Liver (tissue), 9 donors: ENCODE measurements around the gene SERPINA10. TPM values are rescaled to one million over a fixed set of nuclear protein-coding genes. Genes with fewer than 3 reads are reported as not detected.
"Not testable (repeated sequence)": the region's sequence is repeated elsewhere in the genome, so short reads cannot be mapped to it uniquely, and the experiment has no call there.

Experiments
- DNase-seq: peaks from one replicate; pipeline ENCODE4 v3.0.0-alpha.2; 2017; ENCODE audit warnings: low spot score
- H3K27ac ChIP-seq, 2 donors: one replicate each; pipeline ENCODE4 v1.7.0; 2013; ENCODE audit warnings: inconsistent platforms in 2 of 2, low read length in 2 of 2, control low read depth in 1 of 2, low read depth in 1 of 2, mild to moderate bottlenecking in 1 of 2
- H3K27me3 ChIP-seq, 4 donors: one replicate each; pipeline versions ENCODE4 v1.6.1 to v1.7.0; 2013; ENCODE audit warnings: low read length in 3 of 4, inconsistent platforms in 1 of 4, mild to moderate bottlenecking in 1 of 4, moderate library complexity in 1 of 4; ENCODE audit not compliant: control insufficient read depth in 4 of 4, insufficient read depth in 4 of 4
- H3K36me3 ChIP-seq, 4 donors: one replicate each; pipeline versions ENCODE4 v1.6.1 to v1.7.0; 2013; ENCODE audit warnings: low read length in 3 of 4, mild to moderate bottlenecking in 3 of 4, low read depth in 1 of 4, moderate library complexity in 1 of 4; ENCODE audit not compliant: control insufficient read depth in 4 of 4, insufficient read depth in 3 of 4
- H3K4me1 ChIP-seq, 4 donors: one replicate each; pipeline versions ENCODE4 v1.6.1 to v1.7.0; 2013; ENCODE audit warnings: low read length in 3 of 4, mild to moderate bottlenecking in 3 of 4, moderate library complexity in 1 of 4; ENCODE audit not compliant: control insufficient read depth in 4 of 4, insufficient read depth in 4 of 4
- H3K4me3 ChIP-seq, 3 donors: one replicate each; pipeline versions ENCODE4 v1.6.1 to v1.7.0; 2013; ENCODE audit warnings: low read length in 3 of 3, control low read depth in 1 of 3, low read depth in 1 of 3, mild to moderate bottlenecking in 1 of 3
- H3K9ac ChIP-seq, 2 donors: one replicate each; pipeline ENCODE4 v1.7.0; 2013; ENCODE audit warnings: low read length in 2 of 2, mild to moderate bottlenecking in 2 of 2, moderate library complexity in 2 of 2, control low read depth in 1 of 2, low read depth in 1 of 2
- H3K9me3 ChIP-seq, 4 donors: one replicate each; pipeline versions ENCODE4 v1.6.1 to v1.7.0; 2013; ENCODE audit warnings: low read length in 3 of 4; ENCODE audit not compliant: control insufficient read depth in 4 of 4
- ATF3 ChIP-seq: IDR thresholded peaks from 2 replicates; pipeline ENCODE4 v1.6.1; 2016; ENCODE audit warnings: antibody characterized with exemption
- CTCF ChIP-seq: fragments of 150-350 bp; IDR thresholded peaks from 2 replicates; pipeline ENCODE4 v1.5.1; 2017; ENCODE audit warnings: improper control_type of control experiment, low read depth, low read length; ENCODE audit not compliant: missing input control
- EGR1 ChIP-seq, 2 donors: IDR thresholded peaks; 2 replicates each; pipeline ENCODE4 v1.6.1; 2016 to 2018; ENCODE audit warnings: antibody characterized with exemption in 2 of 2, low read depth in 2 of 2
- FOXA1 ChIP-seq: IDR thresholded peaks from 2 replicates; pipeline ENCODE4 v1.6.1; 2016; ENCODE audit warnings: antibody characterized with exemption
- FOXA2 ChIP-seq: IDR thresholded peaks from 2 replicates; pipeline ENCODE4 v1.6.1; 2016; ENCODE audit warnings: antibody characterized with exemption
- GABPA ChIP-seq, 2 donors: IDR thresholded peaks in 1 of 2; conservative IDR thresholded peaks in 1 of 2; 2 replicates each; pipeline ENCODE4 v1.6.1; 2016; ENCODE audit warnings: antibody characterized with exemption in 2 of 2, mild to moderate bottlenecking in 1 of 2, moderate library complexity in 1 of 2
- HNF4A ChIP-seq, 2 donors: conservative IDR thresholded peaks; 2 replicates each; pipeline ENCODE4 v1.6.1; 2016; ENCODE audit warnings: antibody characterized with exemption in 2 of 2, mild to moderate bottlenecking in 2 of 2
- HNF4G ChIP-seq: IDR thresholded peaks from 2 replicates; pipeline ENCODE4 v1.6.1; 2016; ENCODE audit warnings: antibody characterized with exemption
- JUND ChIP-seq, 2 donors: IDR thresholded peaks; 2 replicates each; pipeline ENCODE4 v1.6.1; 2016; ENCODE audit warnings: antibody characterized with exemption in 2 of 2
- NR2F2 ChIP-seq: IDR thresholded peaks from 2 replicates; pipeline ENCODE4 v1.6.1; 2016; ENCODE audit warnings: antibody characterized with exemption
- RAD21 ChIP-seq, 2 donors: IDR thresholded peaks; 2 replicates each; pipeline ENCODE4 v1.6.1; 2016; ENCODE audit warnings: antibody characterized with exemption in 2 of 2, mild to moderate bottlenecking in 2 of 2
- RXRA ChIP-seq, 2 donors: IDR thresholded peaks; 2 replicates each; pipeline ENCODE4 v1.6.1; 2017 to 2018; ENCODE audit warnings: antibody characterized with exemption in 2 of 2, mild to moderate bottlenecking in 1 of 2
- SP1 ChIP-seq: IDR thresholded peaks from 2 replicates; pipeline ENCODE4 v1.6.1; 2018; ENCODE audit warnings: antibody characterized with exemption, mild to moderate bottlenecking
- TAF1 ChIP-seq: conservative IDR thresholded peaks from 2 replicates; pipeline ENCODE4 v1.6.1; 2016; ENCODE audit warnings: antibody characterized with exemption, mild to moderate bottlenecking
- YY1 ChIP-seq: IDR thresholded peaks from 2 replicates; pipeline ENCODE4 v1.6.1; 2016; ENCODE audit warnings: antibody characterized with exemption, mild to moderate bottlenecking
- WGBS: extraction: QIAGEN DNeasy Blood & Tissue Kit; methylation state at CpG from one replicate; pipeline ENCODE4 v1.1.7; 2013; 5-methylcytosine and 5-hydroxymethylcytosine counted together
- polyA plus RNA-seq, 2 donors: library from polyadenylated mRNA; stranded (reverse) in 1 of 2; unstranded in 1 of 2; fragments of 200-250 nt in 1 of 2; fragments of >200 nt in 1 of 2; fragmentation: Nextera tagmentation in 1 of 2; extraction: Ambion mirVana in 1 of 2; gene quantifications; one replicate each; pipeline versions ENCODE4 v1.2.1 to v1.2.3, GENCODE V29; 2013 to 2015
- total RNA-seq, 2 donors: library from RNA; depleted of rRNA; stranded (reverse); fragments of >200 nt; gene quantifications; one replicate each; pipeline ENCODE4 v1.2.3, GENCODE V29; 2014
- TF ChIP-seq, protein P1 (sequence below): IDR thresholded peaks from 2 replicates; pipeline ENCODE4 v1.6.1; 2016; ENCODE audit warnings: antibody characterized with exemption, mild to moderate bottlenecking
- TF ChIP-seq, protein P2 (sequence below): IDR thresholded peaks from 2 replicates; pipeline ENCODE4 v1.6.1; 2016; ENCODE audit warnings: antibody characterized with exemption
- TF ChIP-seq, protein P3 (sequence below): IDR thresholded peaks from 2 replicates; pipeline ENCODE4 v1.6.1; 2016; ENCODE audit warnings: antibody characterized with exemption
- donor health status: healthy.
- donor health status: healthy.
- donor health status: healthy.
- donor health status: healthy.
- donor health status: healthy.

Gene SERPINA10
- total and polyA plus RNA-seq, 4 donors = 105 to 363 (median 194) TPM

DNA sequence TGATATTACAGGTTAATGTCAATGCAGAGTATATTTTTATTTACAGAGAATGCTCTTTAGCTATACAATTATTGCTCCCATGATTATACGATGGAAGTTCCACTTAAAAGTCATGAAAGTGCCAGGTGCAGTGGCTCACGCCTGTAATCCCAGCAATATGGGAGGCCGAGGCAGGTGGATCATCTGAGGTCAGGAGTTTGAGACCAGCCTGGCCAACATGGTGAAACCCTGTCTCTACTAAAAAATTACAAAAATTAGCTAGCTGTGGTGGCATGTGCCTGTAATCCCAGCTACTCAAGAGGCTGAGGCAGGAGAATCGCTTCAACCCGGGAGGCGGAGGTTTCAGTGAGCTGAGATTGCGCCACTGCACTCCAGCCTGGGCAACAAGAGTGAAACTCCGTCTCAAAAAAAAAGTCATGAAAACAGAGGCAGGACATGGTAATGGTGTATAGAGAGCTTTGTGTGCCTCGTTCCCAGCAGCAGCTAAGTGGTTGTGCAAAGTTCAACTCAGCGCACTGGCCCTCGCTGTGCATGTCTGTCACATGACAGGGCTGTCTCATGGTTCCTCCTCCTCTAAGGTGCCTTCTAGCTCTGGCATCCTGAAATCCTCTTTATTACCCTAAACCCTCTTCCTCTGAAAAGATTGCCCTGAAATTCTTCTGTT lies 16.0 kb downstream of the SERPINA10 start:
- not testable (repeated sequence) for H3K9me3 ChIP-seq, H3K9ac ChIP-seq, H3K4me1 ChIP-seq, H3K27me3 ChIP-seq, H3K36me3 ChIP-seq, H3K4me3 ChIP-seq
- TF ChIP-seq, protein P1, sequence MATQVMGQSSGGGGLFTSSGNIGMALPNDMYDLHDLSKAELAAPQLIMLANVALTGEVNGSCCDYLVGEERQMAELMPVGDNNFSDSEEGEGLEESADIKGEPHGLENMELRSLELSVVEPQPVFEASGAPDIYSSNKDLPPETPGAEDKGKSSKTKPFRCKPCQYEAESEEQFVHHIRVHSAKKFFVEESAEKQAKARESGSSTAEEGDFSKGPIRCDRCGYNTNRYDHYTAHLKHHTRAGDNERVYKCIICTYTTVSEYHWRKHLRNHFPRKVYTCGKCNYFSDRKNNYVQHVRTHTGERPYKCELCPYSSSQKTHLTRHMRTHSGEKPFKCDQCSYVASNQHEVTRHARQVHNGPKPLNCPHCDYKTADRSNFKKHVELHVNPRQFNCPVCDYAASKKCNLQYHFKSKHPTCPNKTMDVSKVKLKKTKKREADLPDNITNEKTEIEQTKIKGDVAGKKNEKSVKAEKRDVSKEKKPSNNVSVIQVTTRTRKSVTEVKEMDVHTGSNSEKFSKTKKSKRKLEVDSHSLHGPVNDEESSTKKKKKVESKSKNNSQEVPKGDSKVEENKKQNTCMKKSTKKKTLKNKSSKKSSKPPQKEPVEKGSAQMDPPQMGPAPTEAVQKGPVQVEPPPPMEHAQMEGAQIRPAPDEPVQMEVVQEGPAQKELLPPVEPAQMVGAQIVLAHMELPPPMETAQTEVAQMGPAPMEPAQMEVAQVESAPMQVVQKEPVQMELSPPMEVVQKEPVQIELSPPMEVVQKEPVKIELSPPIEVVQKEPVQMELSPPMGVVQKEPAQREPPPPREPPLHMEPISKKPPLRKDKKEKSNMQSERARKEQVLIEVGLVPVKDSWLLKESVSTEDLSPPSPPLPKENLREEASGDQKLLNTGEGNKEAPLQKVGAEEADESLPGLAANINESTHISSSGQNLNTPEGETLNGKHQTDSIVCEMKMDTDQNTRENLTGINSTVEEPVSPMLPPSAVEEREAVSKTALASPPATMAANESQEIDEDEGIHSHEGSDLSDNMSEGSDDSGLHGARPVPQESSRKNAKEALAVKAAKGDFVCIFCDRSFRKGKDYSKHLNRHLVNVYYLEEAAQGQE = peak; percentile 38
- TF ChIP-seq RXRA (IDR thresholded peaks at IDR 0.05) (peak; percentile 76 to 85), ATF3 (peak; percentile 35), RAD21 (IDR thresholded peaks at IDR 0.05) (peak in 1 of 2 donors; percentile 46), HNF4G (peak; percentile 66), SP1 (peak; percentile 86), FOXA2 (peak; percentile 40), YY1 (peak; percentile 74), JUND (IDR thresholded peaks at IDR 0.05) (peak in 1 of 2 donors; percentile 19), HNF4A (conservative IDR thresholded peaks at IDR 0.05) (peak; percentile 82 to 92)
- TF ChIP-seq, protein P2, sequence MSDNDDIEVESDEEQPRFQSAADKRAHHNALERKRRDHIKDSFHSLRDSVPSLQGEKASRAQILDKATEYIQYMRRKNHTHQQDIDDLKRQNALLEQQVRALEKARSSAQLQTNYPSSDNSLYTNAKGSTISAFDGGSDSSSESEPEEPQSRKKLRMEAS = peak; percentile 77
- TF ChIP-seq, protein P3, sequence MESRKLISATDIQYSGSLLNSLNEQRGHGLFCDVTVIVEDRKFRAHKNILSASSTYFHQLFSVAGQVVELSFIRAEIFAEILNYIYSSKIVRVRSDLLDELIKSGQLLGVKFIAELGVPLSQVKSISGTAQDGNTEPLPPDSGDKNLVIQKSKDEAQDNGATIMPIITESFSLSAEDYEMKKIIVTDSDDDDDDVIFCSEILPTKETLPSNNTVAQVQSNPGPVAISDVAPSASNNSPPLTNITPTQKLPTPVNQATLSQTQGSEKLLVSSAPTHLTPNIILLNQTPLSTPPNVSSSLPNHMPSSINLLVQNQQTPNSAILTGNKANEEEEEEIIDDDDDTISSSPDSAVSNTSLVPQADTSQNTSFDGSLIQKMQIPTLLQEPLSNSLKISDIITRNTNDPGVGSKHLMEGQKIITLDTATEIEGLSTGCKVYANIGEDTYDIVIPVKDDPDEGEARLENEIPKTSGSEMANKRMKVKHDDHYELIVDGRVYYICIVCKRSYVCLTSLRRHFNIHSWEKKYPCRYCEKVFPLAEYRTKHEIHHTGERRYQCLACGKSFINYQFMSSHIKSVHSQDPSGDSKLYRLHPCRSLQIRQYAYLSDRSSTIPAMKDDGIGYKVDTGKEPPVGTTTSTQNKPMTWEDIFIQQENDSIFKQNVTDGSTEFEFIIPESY = peak; percentile 58
- H3K27ac ChIP-seq = peak overlapping the region; percentile 65 to 74
- WGBS = 40% methylated on average over 11 of the region's 11 CpGs
- peak; percentile 59 for DNase-seq

DNA sequence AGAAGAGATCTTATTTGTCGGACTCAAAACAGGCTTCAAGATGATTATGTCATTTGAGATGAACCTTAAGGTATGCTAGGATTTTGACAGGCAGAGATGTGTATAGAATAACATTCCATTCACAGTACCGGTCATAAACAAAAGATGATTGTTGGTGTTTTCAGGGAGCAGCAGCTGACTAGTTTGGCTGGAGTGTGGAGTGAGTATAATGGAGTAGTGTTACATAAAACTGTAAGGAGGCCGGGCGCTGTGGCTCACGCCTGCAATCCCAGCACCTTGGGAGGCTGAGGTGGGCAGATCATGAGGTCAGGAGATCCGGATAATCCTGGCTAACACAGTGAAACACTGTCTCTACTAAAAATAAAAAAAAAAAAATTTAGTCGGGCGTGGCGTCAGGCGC lies 23.9 kb downstream of the SERPINA10 start:
- Histone ChIP-seq H3K27ac (no peak overlapping the region), H3K9me3 (no peaks in the 10 kb centered on the region), H3K4me1 (no peaks in the 10 kb centered on the region), H3K36me3 (no peaks in the 10 kb centered on the region), H3K4me3 (no peak overlapping the region), H3K27me3 (no peaks in the 10 kb centered on the region), H3K9ac (no peak overlapping the region)
- no peak for DNase-seq
- 84% methylated on average over 10 of the region's 10 CpGs for whole genome bisulfite sequencing
- no peak for TF ChIP-seq TAF1
- no peak for TF ChIP-seq YY1
- TF ChIP-seq NR2F2 = no peak
- TF ChIP-seq EGR1 (IDR thresholded peaks at IDR 0.05; ENCODE audit: low read depth in 2 of 2) = no peak
- TF ChIP-seq, protein P2 = no peak
- no peak for TF ChIP-seq SP1
- no peak for TF ChIP-seq HNF4A (conservative IDR thresholded peaks at IDR 0.05)
- TF ChIP-seq CTCF = no peak
- TF ChIP-seq JUND (IDR thresholded peaks at IDR 0.05) = no peak
- no peak for TF ChIP-seq FOXA1
- TF ChIP-seq, protein P1 = no peak
- TF ChIP-seq RAD21 (IDR thresholded peaks at IDR 0.05) = no peak
- no peak for TF ChIP-seq GABPA (IDR thresholded peaks at IDR 0.05 in 1 of 2, conservative IDR thresholded peaks at IDR 0.05 in 1 of 2)
- no peak for TF ChIP-seq RXRA (IDR thresholded peaks at IDR 0.05)
